Suprapubic skin (tissue), 3 donors: ENCODE results near the gene IFNA8.

ENCODE experiments used
- EP300 ChIP-seq: sonication (generic); formaldehyde crosslinking; IDR thresholded peaks from one replicate; pipeline ENCODE4 v1.6.1; 2017; ENCODE audit warnings: antibody characterized with exemption
- TF ChIP-seq, protein P1 (sequence below), 2 donors: fragments of 200-600 bp in 1 of 2; fragments of 450-650 bp in 1 of 2; sonication (generic) in 1 of 2; IDR thresholded peaks; one replicate each; pipeline ENCODE4 v1.5.1; 2016 to 2019; ENCODE audit warnings: antibody characterized with exemption in 2 of 2, mild to moderate bottlenecking in 1 of 2, moderate library complexity in 1 of 2

DNA sequence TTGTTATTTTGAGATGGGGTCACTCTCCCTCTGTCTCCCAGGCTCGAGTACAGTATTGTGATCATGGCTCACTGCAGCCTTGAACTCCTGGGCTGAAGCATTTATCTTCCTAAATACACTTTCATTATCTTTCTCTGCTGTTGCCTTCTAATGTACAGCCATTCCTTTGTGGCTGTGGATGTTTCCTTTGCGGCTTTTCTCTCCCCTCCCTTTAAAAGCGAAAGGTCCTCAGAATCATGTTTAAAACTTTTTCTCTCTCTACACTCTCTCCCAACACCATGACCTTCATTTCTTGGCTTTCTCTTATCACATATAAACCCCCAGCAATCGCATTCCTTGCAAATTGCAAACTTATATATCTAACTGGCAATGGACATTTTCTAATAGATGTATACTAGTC, 25.3 kb upstream of the IFNA8 start:
- TF ChIP-seq, protein P1, sequence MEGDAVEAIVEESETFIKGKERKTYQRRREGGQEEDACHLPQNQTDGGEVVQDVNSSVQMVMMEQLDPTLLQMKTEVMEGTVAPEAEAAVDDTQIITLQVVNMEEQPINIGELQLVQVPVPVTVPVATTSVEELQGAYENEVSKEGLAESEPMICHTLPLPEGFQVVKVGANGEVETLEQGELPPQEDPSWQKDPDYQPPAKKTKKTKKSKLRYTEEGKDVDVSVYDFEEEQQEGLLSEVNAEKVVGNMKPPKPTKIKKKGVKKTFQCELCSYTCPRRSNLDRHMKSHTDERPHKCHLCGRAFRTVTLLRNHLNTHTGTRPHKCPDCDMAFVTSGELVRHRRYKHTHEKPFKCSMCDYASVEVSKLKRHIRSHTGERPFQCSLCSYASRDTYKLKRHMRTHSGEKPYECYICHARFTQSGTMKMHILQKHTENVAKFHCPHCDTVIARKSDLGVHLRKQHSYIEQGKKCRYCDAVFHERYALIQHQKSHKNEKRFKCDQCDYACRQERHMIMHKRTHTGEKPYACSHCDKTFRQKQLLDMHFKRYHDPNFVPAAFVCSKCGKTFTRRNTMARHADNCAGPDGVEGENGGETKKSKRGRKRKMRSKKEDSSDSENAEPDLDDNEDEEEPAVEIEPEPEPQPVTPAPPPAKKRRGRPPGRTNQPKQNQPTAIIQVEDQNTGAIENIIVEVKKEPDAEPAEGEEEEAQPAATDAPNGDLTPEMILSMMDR (IDR thresholded peaks at IDR 0.05): no peak
- no peak for TF ChIP-seq EP300
